PC-3 (cell line): ENCODE data around the gene SPNS3. TPM values are rescaled to one million over a fixed set of nuclear protein-coding genes. Genes with fewer than 3 reads are reported as not detected.
A peak's percentile ranks its signal among the peaks of the same experiment; 100 is the strongest.

Experiments
- ATAC-seq: fragments of 200-7000 bp; cut with Tn5 transposase; 2 replicates; pipeline ENCODE4 v1.9.1; 2020; ENCODE audit warnings: mild to moderate bottlenecking, moderate library complexity
- BruUV-seq: library from RNA; stranded (reverse); fragments of 400-500 nt; replicated peaks from 2 replicates; lab custom pipeline; 2021; lab: Mats Ljungman, UMichigan
- CTCF ChIA-PET: fragments of 300-600 bp; sonication (Branson Sonifier 250); formaldehyde crosslinking; loops from one replicate; lab custom pipeline; 2022; ENCODE audit warnings: antibody characterized with exemption; lab: Charles Lee
- POLR2A ChIA-PET: fragments of 300-600 bp; sonication (Branson Sonifier 250); formaldehyde crosslinking; loops from one replicate; lab custom pipeline; 2022; ENCODE audit warnings: antibody characterized with exemption; ENCODE audit not compliant: unreplicated experiment; lab: Charles Lee
- DNase-seq: peaks from one replicate; pipeline ENCODE4 v3.0.0-alpha.2; 2015
- H2AFZ ChIP-seq: fragments of 300-600 bp; sonication (generic); 2 replicates; pipeline ENCODE4 v1.6.0; 2016; ENCODE audit warnings: antibody characterized with exemption, low read length
- H3F3A ChIP-seq: fragments of 300-600 bp; sonication (generic); one replicate; pipeline ENCODE4 v1.6.0; 2017; ENCODE audit warnings: antibody characterized with exemption, low read length, control low read depth, mild to moderate bottlenecking; ENCODE audit not compliant: unreplicated experiment
- H3K27ac ChIP-seq: fragments of 300-600 bp; sonication (generic); 2 replicates; pipeline ENCODE4 v1.5.1; 2016; ENCODE audit warnings: mild to moderate bottlenecking, low read length
- H3K27me3 ChIP-seq: fragments of 300-600 bp; sonication (generic); 2 replicates; pipeline ENCODE4 v1.6.1; 2016; ENCODE audit warnings: low read length, mixed read lengths
- H3K36me3 ChIP-seq: fragments of 300-600 bp; sonication (generic); 2 replicates; pipeline ENCODE4 v1.6.1; 2016; ENCODE audit warnings: low read depth, mixed run types, low read length, mixed read lengths
- H3K4me1 ChIP-seq: fragments of 300-600 bp; sonication (generic); 2 replicates; pipeline ENCODE4 v1.5.1; 2016; ENCODE audit warnings: low read length; ENCODE audit not compliant: insufficient read depth
- H3K4me2 ChIP-seq: fragments of 300-600 bp; sonication (generic); 2 replicates; pipeline ENCODE4 v1.6.0; 2016; ENCODE audit warnings: low read length
- H3K4me3 ChIP-seq: fragments of 300-600 bp; sonication (generic); 2 replicates; pipeline ENCODE4 v1.5.1; 2016; ENCODE audit warnings: mild to moderate bottlenecking, low read length, mixed read lengths
- H3K79me2 ChIP-seq: fragments of 300-600 bp; sonication (generic); 2 replicates; pipeline ENCODE4 v1.6.1; 2017; ENCODE audit warnings: low read length, mixed read lengths
- H3K9ac ChIP-seq: fragments of 300-600 bp; sonication (generic); 2 replicates; pipeline ENCODE4 v1.6.0; 2016; ENCODE audit warnings: mild to moderate bottlenecking, low read length
- H3K9me2 ChIP-seq: fragments of 300-600 bp; sonication (generic); replicated peaks from 2 replicates; pipeline ENCODE4 v1.6.1; 2016; ENCODE audit warnings: mixed run types, low read length, mixed read lengths
- H3K9me3 ChIP-seq: fragments of 300-600 bp; sonication (generic); 2 replicates; pipeline ENCODE4 v1.6.1; 2016; ENCODE audit warnings: low read length, mixed read lengths
- H4K20me1 ChIP-seq: fragments of 300-600 bp; sonication (generic); 2 replicates; pipeline ENCODE4 v1.6.1; 2016; ENCODE audit warnings: low read length, mixed read lengths
- EZH2 ChIP-seq: fragments of 300-600 bp; sonication (generic); IDR thresholded peaks from one replicate; pipeline ENCODE4 v1.6.1; 2017; ENCODE audit warnings: antibody characterized with exemption, mild to moderate bottlenecking, low read length; ENCODE audit not compliant: unreplicated experiment
- EZH2phosphoT487 ChIP-seq: fragments of 300-600 bp; sonication (generic); IDR thresholded peaks from 2 replicates; pipeline ENCODE4 v1.6.1; 2018; ENCODE audit warnings: mild to moderate bottlenecking, antibody characterized with exemption, low read length, borderline replicate concordance
- intact Hi-C: fragments of 100-400 bp; cut with micrococcal nuclease; formaldehyde crosslinking; loops from 2 replicates; pipeline ENCODE4 v1.9.0; 2023
- total RNA-seq: library from RNA; depleted of rRNA; stranded (reverse); fragments of >200 nt; gene quantifications from 2 replicates; pipeline ENCODE4 v1.2.3, GENCODE V29; 2014
- TF ChIP-seq, protein P1 (sequence below): fragments of 300-600 bp; sonication (generic); conservative IDR thresholded peaks from 2 replicates; pipeline ENCODE4 v1.5.1; 2017; ENCODE audit warnings: antibody characterized with exemption, low read depth, mild to moderate bottlenecking, low read length

The SPNS3 gene
- total RNA-seq, 1 experiment from 2014 or later, result 0.69 TPM

DNA sequence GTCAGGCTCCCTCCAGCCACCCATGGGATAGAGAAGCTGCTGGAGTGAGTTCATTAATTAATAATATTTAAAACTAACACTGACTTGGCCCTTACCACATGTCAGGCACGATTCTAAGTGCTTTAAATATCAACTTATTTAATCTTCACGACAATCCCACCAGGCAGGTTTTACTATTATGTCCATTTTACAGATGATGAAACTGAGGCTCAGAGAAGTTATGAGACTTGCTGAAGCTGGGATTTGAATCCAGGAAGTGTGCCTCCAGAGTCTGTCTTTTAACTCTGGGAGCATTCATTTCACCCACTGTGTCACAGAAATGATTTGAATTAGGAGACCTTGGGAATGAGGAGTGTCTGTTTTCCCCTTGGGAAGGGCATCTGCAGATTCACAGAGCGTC lies 8.8 kb downstream of the SPNS3 start:
- Histone ChIP-seq H3K4me2 (no peak overlapping the region), H3K4me1 (peaks cover 8% of the 10 kb centered on the region), H4K20me1 (no peaks in the 10 kb centered on the region), H3K79me2 (no peaks in the 10 kb centered on the region), H3K36me3 (no peaks in the 10 kb centered on the region), H3K9me3 (no peaks in the 10 kb centered on the region), H3K4me3 (no peak overlapping the region), H3K27ac (no peak overlapping the region), H3F3A (no peaks in the 10 kb centered on the region), H2AFZ (no peak overlapping the region), H3K9ac (no peak overlapping the region), H3K27me3 (no peaks in the 10 kb centered on the region), H3K9me2 (no peaks in the 10 kb centered on the region)
- intact Hi-C loops, result no loop called here
- POLR2A ChIA-PET, result no interaction called here
- TF ChIP-seq EZH2 (no peak), EZH2phosphoT487 (no peak)
- TF ChIP-seq, protein P1, sequence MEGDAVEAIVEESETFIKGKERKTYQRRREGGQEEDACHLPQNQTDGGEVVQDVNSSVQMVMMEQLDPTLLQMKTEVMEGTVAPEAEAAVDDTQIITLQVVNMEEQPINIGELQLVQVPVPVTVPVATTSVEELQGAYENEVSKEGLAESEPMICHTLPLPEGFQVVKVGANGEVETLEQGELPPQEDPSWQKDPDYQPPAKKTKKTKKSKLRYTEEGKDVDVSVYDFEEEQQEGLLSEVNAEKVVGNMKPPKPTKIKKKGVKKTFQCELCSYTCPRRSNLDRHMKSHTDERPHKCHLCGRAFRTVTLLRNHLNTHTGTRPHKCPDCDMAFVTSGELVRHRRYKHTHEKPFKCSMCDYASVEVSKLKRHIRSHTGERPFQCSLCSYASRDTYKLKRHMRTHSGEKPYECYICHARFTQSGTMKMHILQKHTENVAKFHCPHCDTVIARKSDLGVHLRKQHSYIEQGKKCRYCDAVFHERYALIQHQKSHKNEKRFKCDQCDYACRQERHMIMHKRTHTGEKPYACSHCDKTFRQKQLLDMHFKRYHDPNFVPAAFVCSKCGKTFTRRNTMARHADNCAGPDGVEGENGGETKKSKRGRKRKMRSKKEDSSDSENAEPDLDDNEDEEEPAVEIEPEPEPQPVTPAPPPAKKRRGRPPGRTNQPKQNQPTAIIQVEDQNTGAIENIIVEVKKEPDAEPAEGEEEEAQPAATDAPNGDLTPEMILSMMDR, result no peak
- ATAC-seq (no peak), DNase-seq (no peak)
- CTCF ChIA-PET, result no interaction called here
- no TSS peak for BruUV-seq

- Histone ChIP-seq H3K4me1 (peaks cover 8% of the 10 kb centered on the region), H3K27me3 (no peaks in the 10 kb centered on the region), H2AFZ (no peak overlapping the region), H3K9me2 (no peaks in the 10 kb centered on the region), H3K9me3 (no peaks in the 10 kb centered on the region), H3K79me2 (no peaks in the 10 kb centered on the region), H3F3A (no peaks in the 10 kb centered on the region), H3K4me2 (no peak overlapping the region), H3K9ac (no peak overlapping the region), H3K27ac (no peak overlapping the region), H3K36me3 (no peaks in the 10 kb centered on the region), H3K4me3 (no peak overlapping the region), H4K20me1 (no peaks in the 10 kb centered on the region)
- TF ChIP-seq EZH2phosphoT487 (no peak), EZH2 (no peak)
- TF ChIP-seq, protein P1, result no peak
- no peak for DNase-seq
- ATAC-seq, result no peak
- CTCF ChIA-PET, result no interaction called here
- no TSS peak for BruUV-seq
- POLR2A ChIA-PET, result no interaction called here
- intact Hi-C loops, result no loop called here
Observed at GRCh38 chr17:4443476-4443875, 9.7 kb downstream of the SPNS3 start.

GRCh38 chr17:4444782-4445473 lies 11.2 kb downstream of the SPNS3 start:
- no peaks in the 10 kb centered on the region for H3K27me3 ChIP-seq
- peak overlapping the region; percentile 31; the same call in 1 of the 2 replicates for H3K4me2 ChIP-seq

More at GRCh38 chr17:4444782-4445473, 11.2 kb downstream of the SPNS3 start:
- BruUV-seq, result no TSS peak
- Histone ChIP-seq H3K9me3 (no peaks in the 10 kb centered on the region), H3F3A (no peaks in the 10 kb centered on the region), H3K4me3 (no peak overlapping the region), H3K9me2 (no peaks in the 10 kb centered on the region), H4K20me1 (no peaks in the 10 kb centered on the region), H3K36me3 (no peaks in the 10 kb centered on the region), H3K9ac (no peak overlapping the region), H3K27ac (no peak overlapping the region), H2AFZ (peak overlapping the region; percentile 59; the same call in 1 of the 2 replicates), H3K4me1 (peaks cover 8% of the 10 kb centered on the region), H3K79me2 (no peaks in the 10 kb centered on the region)
- intact Hi-C loops, result no loop called here
- TF ChIP-seq EZH2phosphoT487 (no peak), EZH2 (no peak)
- TF ChIP-seq, protein P1, result no peak
- DNase-seq (peak; percentile 71), ATAC-seq (peak; percentile 93)
- ChIA-PET POLR2A (no interaction called here), CTCF (no interaction called here)
